Liver (tissue), 9 donors: ENCODE measurements around the gene MARCHF2. TPM values are rescaled to one million over a fixed set of nuclear protein-coding genes. Genes with fewer than 3 reads are reported as not detected.

Experiments used
- DNase-seq: peaks from one replicate; pipeline ENCODE4 v3.0.0-alpha.2; 2017; ENCODE audit warnings: low spot score
- H3K27ac ChIP-seq, 2 donors: one replicate each; pipeline ENCODE4 v1.7.0; 2013; ENCODE audit warnings: inconsistent platforms in 2 of 2, low read length in 2 of 2, control low read depth in 1 of 2, low read depth in 1 of 2, mild to moderate bottlenecking in 1 of 2
- H3K27me3 ChIP-seq, 4 donors: one replicate each; pipeline versions ENCODE4 v1.6.1 to v1.7.0; 2013; ENCODE audit warnings: low read length in 3 of 4, inconsistent platforms in 1 of 4, mild to moderate bottlenecking in 1 of 4, moderate library complexity in 1 of 4; ENCODE audit not compliant: control insufficient read depth in 4 of 4, insufficient read depth in 4 of 4
- H3K36me3 ChIP-seq, 4 donors: one replicate each; pipeline versions ENCODE4 v1.6.1 to v1.7.0; 2013; ENCODE audit warnings: low read length in 3 of 4, mild to moderate bottlenecking in 3 of 4, low read depth in 1 of 4, moderate library complexity in 1 of 4; ENCODE audit not compliant: control insufficient read depth in 4 of 4, insufficient read depth in 3 of 4
- H3K4me1 ChIP-seq, 4 donors: one replicate each; pipeline versions ENCODE4 v1.6.1 to v1.7.0; 2013; ENCODE audit warnings: low read length in 3 of 4, mild to moderate bottlenecking in 3 of 4, moderate library complexity in 1 of 4; ENCODE audit not compliant: control insufficient read depth in 4 of 4, insufficient read depth in 4 of 4
- H3K4me3 ChIP-seq, 3 donors: one replicate each; pipeline versions ENCODE4 v1.6.1 to v1.7.0; 2013; ENCODE audit warnings: low read length in 3 of 3, control low read depth in 1 of 3, low read depth in 1 of 3, mild to moderate bottlenecking in 1 of 3
- H3K9ac ChIP-seq, 2 donors: one replicate each; pipeline ENCODE4 v1.7.0; 2013; ENCODE audit warnings: low read length in 2 of 2, mild to moderate bottlenecking in 2 of 2, moderate library complexity in 2 of 2, control low read depth in 1 of 2, low read depth in 1 of 2
- H3K9me3 ChIP-seq, 4 donors: one replicate each; pipeline versions ENCODE4 v1.6.1 to v1.7.0; 2013; ENCODE audit warnings: low read length in 3 of 4; ENCODE audit not compliant: control insufficient read depth in 4 of 4
- ATF3 ChIP-seq: IDR thresholded peaks from 2 replicates; pipeline ENCODE4 v1.6.1; 2016; ENCODE audit warnings: antibody characterized with exemption
- CTCF ChIP-seq: fragments of 150-350 bp; IDR thresholded peaks from 2 replicates; pipeline ENCODE4 v1.5.1; 2017; ENCODE audit warnings: improper control_type of control experiment, low read depth, low read length; ENCODE audit not compliant: missing input control
- FOXA1 ChIP-seq: IDR thresholded peaks from 2 replicates; pipeline ENCODE4 v1.6.1; 2016; ENCODE audit warnings: antibody characterized with exemption
- HNF4A ChIP-seq, 2 donors: conservative IDR thresholded peaks; 2 replicates each; pipeline ENCODE4 v1.6.1; 2016; ENCODE audit warnings: antibody characterized with exemption in 2 of 2, mild to moderate bottlenecking in 2 of 2
- JUND ChIP-seq, 2 donors: IDR thresholded peaks; 2 replicates each; pipeline ENCODE4 v1.6.1; 2016; ENCODE audit warnings: antibody characterized with exemption in 2 of 2
- MAX ChIP-seq: IDR thresholded peaks from 2 replicates; pipeline ENCODE4 v1.6.1; 2016; ENCODE audit warnings: antibody characterized with exemption
- NR2F2 ChIP-seq: IDR thresholded peaks from 2 replicates; pipeline ENCODE4 v1.6.1; 2016; ENCODE audit warnings: antibody characterized with exemption
- RAD21 ChIP-seq, 2 donors: IDR thresholded peaks; 2 replicates each; pipeline ENCODE4 v1.6.1; 2016; ENCODE audit warnings: antibody characterized with exemption in 2 of 2, mild to moderate bottlenecking in 2 of 2
- RXRA ChIP-seq, 2 donors: IDR thresholded peaks; 2 replicates each; pipeline ENCODE4 v1.6.1; 2017 to 2018; ENCODE audit warnings: antibody characterized with exemption in 2 of 2, mild to moderate bottlenecking in 1 of 2
- SP1 ChIP-seq: IDR thresholded peaks from 2 replicates; pipeline ENCODE4 v1.6.1; 2018; ENCODE audit warnings: antibody characterized with exemption, mild to moderate bottlenecking
- TAF1 ChIP-seq: conservative IDR thresholded peaks from 2 replicates; pipeline ENCODE4 v1.6.1; 2016; ENCODE audit warnings: antibody characterized with exemption, mild to moderate bottlenecking
- YY1 ChIP-seq: IDR thresholded peaks from 2 replicates; pipeline ENCODE4 v1.6.1; 2016; ENCODE audit warnings: antibody characterized with exemption, mild to moderate bottlenecking
- ZBTB33 ChIP-seq: IDR thresholded peaks from 2 replicates; pipeline ENCODE4 v1.6.1; 2016; ENCODE audit warnings: antibody characterized with exemption
- WGBS: extraction: QIAGEN DNeasy Blood & Tissue Kit; methylation state at CpG from one replicate; pipeline ENCODE4 v1.1.7; 2013; 5-methylcytosine and 5-hydroxymethylcytosine counted together
- polyA plus RNA-seq, 2 donors: library from polyadenylated mRNA; stranded (reverse) in 1 of 2; unstranded in 1 of 2; fragments of 200-250 nt in 1 of 2; fragments of >200 nt in 1 of 2; fragmentation: Nextera tagmentation in 1 of 2; extraction: Ambion mirVana in 1 of 2; gene quantifications; one replicate each; pipeline versions ENCODE4 v1.2.1 to v1.2.3, GENCODE V29; 2013 to 2015
- total RNA-seq, 2 donors: library from RNA; depleted of rRNA; stranded (reverse); fragments of >200 nt; gene quantifications; one replicate each; pipeline ENCODE4 v1.2.3, GENCODE V29; 2014
- donor health status: healthy.
- donor health status: healthy.
- donor health status: healthy.
- donor health status: healthy.
- donor health status: healthy.

MARCHF2 gene
- total and polyA plus RNA-seq, 4 donors, result 21.6 to 89.5 (median 58.8) TPM

- Histone ChIP-seq H3K4me3 (no peak overlapping the region), H3K4me1 (peaks cover 17 to 41% (median 32%) of the 10 kb centered on the region in 4 donors), H3K36me3 (peaks cover 2 to 40% (median 26%) of the 10 kb centered on the region in 4 donors), H3K27me3 (no peaks in the 10 kb centered on the region), H3K27ac (peak overlapping the region in 1 of 2 donors; percentile 7), H3K9me3 (no peaks in the 10 kb centered on the region), H3K9ac (no peak overlapping the region)
- 28% methylated on average over 6 of the region's 6 CpGs for WGBS
- TF ChIP-seq CTCF (no peak), YY1 (no peak), NR2F2 (no peak), MAX (no peak), SP1 (peak; percentile 11), RXRA (IDR thresholded peaks at IDR 0.05) (peak in 1 of 2 donors; percentile 8), JUND (IDR thresholded peaks at IDR 0.05) (peak; percentile 13 to 23), RAD21 (IDR thresholded peaks at IDR 0.05) (no peak)
- no peak for DNase-seq
These were observed 46.6 kb downstream of the MARCHF2 start for GRCh38 chr19:8459520-8460270.

GRCh38 chr19:8460516-8461298, 47.6 kb downstream of the MARCHF2 start:
- peaks cover 16 to 41% (median 32%) of the 10 kb centered on the region in 4 donors for H3K4me1 ChIP-seq
- 82% methylated on average over 7 of the region's 7 CpGs for WGBS

More at GRCh38 chr19:8460516-8461298, 47.6 kb downstream of the MARCHF2 start:
- Histone ChIP-seq H3K9ac (no peak overlapping the region), H3K27ac (no peak overlapping the region), H3K27me3 (no peaks in the 10 kb centered on the region), H3K9me3 (no peaks in the 10 kb centered on the region), H3K36me3 (peaks cover 2 to 44% (median 33%) of the 10 kb centered on the region in 4 donors), H3K4me3 (no peak overlapping the region)
- DNase-seq, result no peak
- TF ChIP-seq RAD21 (IDR thresholded peaks at IDR 0.05) (no peak), ATF3 (no peak), ZBTB33 (no peak), MAX (no peak), HNF4A (conservative IDR thresholded peaks at IDR 0.05) (no peak), SP1 (no peak), FOXA1 (no peak), RXRA (IDR thresholded peaks at IDR 0.05) (no peak), JUND (IDR thresholded peaks at IDR 0.05) (no peak), TAF1 (no peak), NR2F2 (no peak)
